Activated naive CD8-positive, alpha-beta T cell treated with anti-CD3 and anti-CD28 coated beads, Interleukin-2, amount 10 ng/mL, durations not matched to agents 7 days and 5 days (primary cell): ENCODE results near the gene NFIC. TPM values are rescaled to one million over a fixed set of nuclear protein-coding genes. Genes with fewer than 3 reads are reported as not detected.

ENCODE experiments used
- total RNA-seq, 2 experiments: library from RNA; stranded (reverse); gene quantifications; one replicate each; pipeline ENCODE4 v1.2.3, GENCODE V29; 2021

The NFIC gene
- total RNA-seq, 2 experiments from 2014 or later = 18.0 to 19.3 TPM

Other genes with a start within 250 kb of the NFIC start
- gene GNA15, start 230.6 kb upstream of the NFIC start, total RNA-seq = 10 to 100 TPM; 17.9 to 19.5 TPM
- 100 to 1,000 TPM; 133 to 134 TPM for gene S1PR4, start 187.8 kb upstream of the NFIC start, total RNA-seq
- gene NCLN, start 180.7 kb upstream of the NFIC start, total RNA-seq = 10 to 100 TPM; 51.1 to 53.8 TPM
- gene CELF5, start 141.9 kb upstream of the NFIC start, total RNA-seq = under 1 TPM in 1 of 2 experiments, not detected in 1; 0.14 TPM
- gene SMIM24, start 113.9 kb downstream of the NFIC start, total RNA-seq = 1 to 10 TPM; 5.2 to 6.0 TPM
- gene SMIM44, start 116.9 kb downstream of the NFIC start, total RNA-seq = not detected
- 10 to 100 TPM in 1 of 2 experiments, 1 to 10 TPM in 1; 9.9 to 12.1 TPM for gene DOHH, start 134.1 kb downstream of the NFIC start, total RNA-seq
- 10 to 100 TPM; 82.9 to 83.6 TPM for gene FZR1, start 139.7 kb downstream of the NFIC start, total RNA-seq
- gene TEKTIP1, start 172.6 kb downstream of the NFIC start, total RNA-seq = 10 to 100 TPM; 11.4 to 13.9 TPM
- 10 to 100 TPM; 84.5 to 90.8 TPM for gene MFSD12, start 191.0 kb downstream of the NFIC start, total RNA-seq
- gene HMG20B, start 206.4 kb downstream of the NFIC start, total RNA-seq = 10 to 100 TPM; 58.5 to 59.5 TPM
- 1 to 10 TPM; 1.4 to 1.5 TPM for gene GIPC3, start 218.9 kb downstream of the NFIC start, total RNA-seq
- 1 to 10 TPM; 1.7 to 2.1 TPM for gene TBXA2R, start 240.3 kb downstream of the NFIC start, total RNA-seq